Sciatic nerve (tissue), 2 donors: ENCODE measurements around the gene CCDC68. TPM values are rescaled to one million over a fixed set of nuclear protein-coding genes. Genes with fewer than 3 reads are reported as not detected.
"Not testable (repeated sequence)": the region's sequence is repeated elsewhere in the genome, so short reads cannot be mapped to it uniquely, and the experiment has no call there.

ENCODE experiments used
- ATAC-seq: fragments of 200-7000 bp; cut with Tn5 transposase; one replicate; pipeline ENCODE4 v1.9.1; 2020; ENCODE audit warnings: mild to moderate bottlenecking, moderate library complexity
- DNase-seq: peaks from one replicate; pipeline ENCODE4 v3.0.0-alpha.2; 2020; ENCODE audit warnings: low spot score
- intact Hi-C: fragments of 100-400 bp; cut with DNase I; formaldehyde crosslinking; loops from one replicate; pipeline ENCODE4 v1.14.2; 2022
- total RNA-seq: library from RNA; stranded (reverse); fragmentation: NEBNext Ultra II Directional; extraction: Animal tissue kit (Norgen Biotek cat#: 25700); gene quantifications from one replicate; pipeline ENCODE4 v1.2.1, GENCODE V29; 2021
- donor health status: DM: no; HTN: no; CAD: no.
- donor health status: DM: no; HTN: no; CAD: no.

The CCDC68 gene
- total RNA-seq, 1 donor from 2014 or later: 8.6 TPM

GRCh38 chr18:54883816-54884604 is 75.3 kb downstream of the CCDC68 start:
- ATAC-seq (no peak), DNase-seq (no peak)
- intact Hi-C loops: no loop called here

- intact Hi-C loops: no loop called here
- no peak for DNase-seq
- ATAC-seq: no peak
These were observed 76.9 kb downstream of the CCDC68 start for GRCh38 chr18:54882318-54882717.

- ATAC-seq: no peak
- intact Hi-C loops: no loop called here
- DNase-seq: no peak
These were observed 78.0 kb downstream of the CCDC68 start for GRCh38 chr18:54881229-54881768.

- intact Hi-C loops: no loop called here
- no peak for ATAC-seq
- no peak for DNase-seq
These were observed 78.7 kb downstream of the CCDC68 start for GRCh38 chr18:54880395-54881105.

GRCh38 chr18:54879691-54880090 is 79.6 kb downstream of the CCDC68 start:
- DNase-seq: no peak
- intact Hi-C loops: no loop called here
- no peak for ATAC-seq

GRCh38 chr18:54878659-54879358 is 80.5 kb downstream of the CCDC68 start:
- intact Hi-C loops: no loop called here
- ATAC-seq (no peak), DNase-seq (no peak)

GRCh38 chr18:54878159-54878622 is 81.1 kb downstream of the CCDC68 start:
- ATAC-seq (no peak), DNase-seq (no peak)
- intact Hi-C loops: no loop called here

- intact Hi-C loops: no loop called here
- DNase-seq (no peak), ATAC-seq (no peak)
These were observed 82.2 kb downstream of the CCDC68 start for GRCh38 chr18:54877076-54877475.

GRCh38 chr18:54875063-54875462 is 84.2 kb downstream of the CCDC68 start:
- ATAC-seq (no peak), DNase-seq (no peak)
- intact Hi-C loops: no loop called here

- no peak for ATAC-seq
- intact Hi-C loops: no loop called here
- DNase-seq: no peak
These were observed 85.4 kb downstream of the CCDC68 start for GRCh38 chr18:54873884-54874255.

GRCh38 chr18:54872681-54873080 is 86.6 kb downstream of the CCDC68 start:
- ATAC-seq: no peak
- intact Hi-C loops: no loop called here
- DNase-seq: no peak

- intact Hi-C loops: no loop called here
- no peak for DNase-seq
- ATAC-seq: no peak
These were observed 88.0 kb downstream of the CCDC68 start for GRCh38 chr18:54871231-54871630.

- intact Hi-C loops: no loop called here
- ATAC-seq (no peak), DNase-seq (no peak)
These were observed 92.1 kb downstream of the CCDC68 start for GRCh38 chr18:54867131-54867530.

- ATAC-seq: no peak
- DNase-seq: no peak
- intact Hi-C loops: no loop called here
These were observed 98.3 kb downstream of the CCDC68 start for GRCh38 chr18:54860941-54861340.

- no peak for DNase-seq
- ATAC-seq: no peak
- intact Hi-C loops: no loop called here
These were observed 99.4 kb downstream of the CCDC68 start for GRCh38 chr18:54859667-54860421.

- intact Hi-C loops: no loop called here
- DNase-seq: no peak
- ATAC-seq: no peak
These were observed 101.8 kb downstream of the CCDC68 start for GRCh38 chr18:54857499-54857898.

- ATAC-seq (no peak), DNase-seq (no peak)
- intact Hi-C loops: no loop called here
These were observed 103.1 kb downstream of the CCDC68 start for GRCh38 chr18:54856105-54856646.

- DNase-seq, intact Hi-C loops, ATAC-seq: not testable (repeated sequence)
These were observed 104.2 kb downstream of the CCDC68 start for GRCh38 chr18:54855050-54855449.
